Inferior parietal cortex (tissue), 1 donor: Measurements from ENCODE around the gene LRCH1.

ENCODE experiments used
- DNase-seq: peaks from one replicate; pipeline ENCODE4 v3.0.0-alpha.2; 2016; ENCODE audit errors: extremely low spot score

LRCH1 gene

DNA sequence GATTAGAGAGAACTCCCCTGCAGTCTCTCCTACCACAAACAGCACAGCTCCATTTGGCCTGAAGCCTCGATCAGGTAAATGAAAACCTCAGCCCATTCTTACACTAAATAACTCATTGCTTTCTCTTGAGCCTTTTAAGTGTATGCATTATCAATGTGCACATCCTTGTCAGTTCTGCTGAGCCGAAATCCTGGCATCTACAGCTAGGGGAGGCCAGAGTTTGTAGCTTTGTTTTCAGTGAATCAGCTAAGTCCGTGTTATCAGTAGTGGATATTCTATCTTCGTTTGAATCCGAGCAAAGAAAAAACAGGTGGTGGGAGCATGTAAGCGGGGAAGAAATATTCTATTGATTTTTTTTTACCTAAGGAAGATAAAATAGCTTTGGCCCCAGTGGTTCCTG lies 159.6 kb downstream of the LRCH1 start:
- no peak for DNase-seq

DNA sequence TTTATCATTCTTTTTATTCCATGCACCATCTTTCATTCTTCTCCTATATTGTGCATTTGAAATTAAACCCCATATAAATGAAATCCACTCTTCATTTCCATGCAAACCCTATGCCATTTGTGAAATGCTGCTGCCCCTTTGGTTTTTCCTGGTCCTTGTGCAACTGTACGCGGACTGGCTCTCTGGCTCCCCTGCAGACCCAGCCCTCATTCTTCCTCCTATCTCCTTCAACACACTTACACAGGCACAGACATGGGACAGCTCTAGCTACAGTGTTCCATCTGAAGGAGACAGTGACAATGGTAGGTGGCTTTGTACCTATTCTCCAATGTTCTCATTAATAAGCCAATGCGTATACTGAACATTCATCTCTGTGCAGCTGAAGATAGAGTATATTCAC lies 162.4 kb downstream of the LRCH1 start:
- no peak for DNase-seq

DNA sequence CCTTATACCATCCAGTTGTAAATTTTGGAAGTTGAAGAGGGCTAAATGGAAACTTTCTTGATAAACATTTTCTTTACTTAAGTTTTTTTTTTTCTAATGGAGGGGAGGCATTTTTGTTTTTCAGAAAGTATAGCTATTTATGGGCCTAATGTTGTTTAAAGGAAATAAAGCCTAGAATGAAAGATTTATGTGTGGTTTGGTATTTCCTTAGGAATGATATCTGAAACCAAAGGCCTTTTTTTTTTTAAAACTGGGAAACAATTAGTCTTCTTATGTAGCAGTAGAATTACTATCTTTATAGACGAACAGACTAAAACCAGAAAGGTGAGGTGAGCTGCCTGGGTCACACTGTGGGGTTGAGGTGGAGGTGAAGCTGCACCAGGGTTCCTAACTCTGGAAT lies 163.9 kb downstream of the LRCH1 start:
- no peak for DNase-seq

DNA sequence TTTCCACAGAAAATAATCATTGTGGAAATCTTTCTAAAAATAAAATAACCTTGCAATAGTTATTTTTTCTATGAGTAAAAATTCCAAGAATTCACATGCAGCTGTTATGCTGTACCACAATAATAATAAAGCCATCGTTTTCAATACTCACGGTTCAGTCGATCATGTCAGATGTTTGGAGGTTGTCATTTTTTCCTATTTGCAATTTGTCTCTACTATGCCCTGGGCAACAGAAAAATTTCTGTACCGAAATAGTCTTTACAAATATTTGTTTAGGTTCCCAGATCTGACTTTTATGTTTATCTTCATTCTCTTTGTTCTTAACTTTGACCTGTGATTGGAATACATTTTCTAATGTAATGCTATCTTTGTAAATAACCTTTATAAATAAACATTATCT lies 164.3 kb downstream of the LRCH1 start:
- DNase-seq: no peak

DNA sequence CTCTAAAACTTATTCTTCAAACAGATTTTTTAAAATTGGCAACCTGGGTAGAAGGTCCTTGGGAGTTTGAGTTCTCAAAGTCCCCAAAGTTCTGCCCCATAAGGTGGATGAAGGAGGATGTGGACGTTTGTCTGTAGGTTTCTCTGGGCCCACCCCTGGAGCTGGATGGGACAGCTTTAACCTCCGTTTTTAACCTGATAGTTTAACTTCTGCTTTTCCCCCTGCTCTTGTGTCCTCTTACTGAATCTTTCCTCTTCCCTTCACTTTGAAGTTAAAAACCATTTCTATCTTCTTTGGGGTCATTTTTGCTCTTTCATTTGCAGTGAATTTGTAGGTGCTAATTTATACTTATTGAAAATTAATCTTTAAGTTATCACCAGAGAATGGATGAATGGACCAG lies 164.9 kb downstream of the LRCH1 start:
- DNase-seq: no peak

DNA sequence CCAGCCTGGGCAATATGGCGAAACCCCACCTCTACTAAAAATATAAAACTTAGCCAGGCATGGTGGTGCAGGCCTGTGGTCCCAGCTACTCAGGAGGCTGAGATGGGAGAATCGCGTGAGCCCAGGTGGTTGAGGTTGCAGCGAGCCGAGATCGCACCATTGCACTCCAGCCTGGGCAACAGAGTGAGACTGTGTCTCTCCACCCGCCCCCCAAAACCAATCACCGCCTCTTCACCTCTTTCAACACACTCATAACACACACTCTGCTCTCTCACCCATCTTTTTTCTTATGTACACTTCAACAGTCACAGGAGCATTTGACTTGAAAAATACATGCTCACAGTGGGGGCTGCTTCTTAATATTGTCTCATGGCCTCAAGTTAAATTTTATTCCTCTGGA lies 167.2 kb downstream of the LRCH1 start:
- DNase-seq: no peak

DNA sequence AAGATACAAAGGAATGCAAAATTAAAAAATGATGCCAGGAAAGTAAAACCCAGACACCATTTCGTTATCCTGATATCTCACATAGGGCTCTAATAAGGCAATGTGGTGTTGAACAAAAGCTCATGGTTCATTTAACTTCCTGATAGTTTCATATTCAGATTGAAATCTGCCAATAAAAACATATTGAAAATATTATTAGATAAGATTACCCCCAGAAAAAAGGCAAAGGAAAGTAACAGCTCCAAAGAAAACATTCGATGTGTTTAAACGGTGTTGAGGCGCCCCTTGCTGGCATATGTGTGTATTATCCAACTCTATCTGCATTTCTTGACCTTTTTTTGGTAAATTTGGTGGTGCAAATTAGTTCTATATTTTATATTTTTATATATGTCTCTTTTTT lies 168.1 kb downstream of the LRCH1 start:
- peak; percentile 69 for DNase-seq

DNA sequence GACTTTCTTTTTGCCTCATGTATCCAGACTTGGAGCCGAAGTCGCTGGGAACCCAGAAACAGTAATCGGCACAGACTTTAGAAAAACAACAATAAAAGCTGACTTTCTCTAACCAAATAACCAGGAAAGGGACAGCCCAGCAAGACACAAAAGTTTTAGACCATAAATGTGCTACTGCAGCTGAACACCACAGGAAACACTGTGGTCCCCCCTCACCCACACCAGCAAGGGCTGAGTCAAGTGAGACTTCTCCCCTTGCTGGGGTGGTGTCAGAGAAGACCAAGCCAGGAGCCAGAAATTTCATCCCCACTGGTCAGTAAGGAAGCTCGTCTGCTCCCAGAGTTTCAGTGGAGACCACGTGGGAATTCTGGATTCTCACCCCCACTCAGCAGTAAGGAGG lies 173.4 kb downstream of the LRCH1 start:
- no peak for DNase-seq

DNA sequence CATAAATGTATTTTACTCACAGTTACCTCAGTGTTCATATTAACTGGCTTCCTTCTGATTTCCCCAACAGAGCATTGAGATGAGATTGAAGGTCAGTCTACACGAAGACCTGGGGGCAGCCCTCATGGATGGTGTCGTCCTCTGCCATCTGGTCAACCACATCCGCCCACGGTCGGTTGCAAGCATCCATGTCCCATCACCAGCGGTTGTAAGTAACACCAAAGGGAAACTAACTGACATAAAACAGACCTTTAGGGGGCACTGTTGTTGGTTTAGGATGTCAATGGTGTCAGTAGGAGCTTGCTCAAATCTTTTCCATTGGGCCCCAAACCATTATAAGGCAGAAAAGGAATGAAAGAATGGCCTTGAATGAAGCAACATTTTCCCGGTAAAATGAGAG lies 175.8 kb downstream of the LRCH1 start:
- DNase-seq: no peak

DNA sequence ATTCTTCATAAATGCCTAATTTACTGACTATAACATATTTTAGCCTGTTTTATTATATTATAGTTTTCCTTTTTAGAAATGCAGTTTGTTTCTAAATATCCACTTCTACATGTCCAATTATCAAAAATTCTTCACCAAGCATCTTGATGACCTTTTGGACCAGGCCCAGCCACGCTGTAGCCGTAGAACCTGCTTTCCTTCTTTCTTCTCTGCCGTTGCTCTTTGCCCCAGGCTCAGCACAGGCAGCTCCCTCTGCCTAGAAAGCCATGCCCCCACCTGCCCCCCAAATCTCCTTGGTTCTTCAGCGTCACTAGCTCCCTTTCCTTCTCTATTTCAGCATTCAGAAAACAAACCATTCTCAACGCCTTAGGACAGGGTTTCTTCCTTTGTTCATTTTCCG lies 178.6 kb downstream of the LRCH1 start:
- DNase-seq: no peak

DNA sequence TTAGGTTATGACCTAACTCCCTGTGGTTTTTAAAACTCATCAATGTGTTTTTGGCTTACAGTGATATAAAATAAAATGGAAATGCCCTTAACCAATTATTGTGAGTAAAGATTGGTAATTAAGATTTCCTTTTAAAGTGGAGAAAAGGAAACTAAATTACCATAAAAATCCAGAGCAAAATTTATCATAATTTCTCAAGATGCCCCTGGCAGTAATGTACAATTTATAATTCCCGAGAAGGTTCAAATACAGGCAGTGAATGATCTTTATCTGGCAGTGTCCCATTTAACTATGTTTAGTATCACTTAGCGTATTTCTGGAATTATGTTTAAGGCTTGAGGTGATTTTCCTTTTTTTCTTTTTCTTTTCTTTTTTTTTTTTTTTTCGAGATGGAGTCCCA lies 182.5 kb downstream of the LRCH1 start:
- no peak for DNase-seq

DNA sequence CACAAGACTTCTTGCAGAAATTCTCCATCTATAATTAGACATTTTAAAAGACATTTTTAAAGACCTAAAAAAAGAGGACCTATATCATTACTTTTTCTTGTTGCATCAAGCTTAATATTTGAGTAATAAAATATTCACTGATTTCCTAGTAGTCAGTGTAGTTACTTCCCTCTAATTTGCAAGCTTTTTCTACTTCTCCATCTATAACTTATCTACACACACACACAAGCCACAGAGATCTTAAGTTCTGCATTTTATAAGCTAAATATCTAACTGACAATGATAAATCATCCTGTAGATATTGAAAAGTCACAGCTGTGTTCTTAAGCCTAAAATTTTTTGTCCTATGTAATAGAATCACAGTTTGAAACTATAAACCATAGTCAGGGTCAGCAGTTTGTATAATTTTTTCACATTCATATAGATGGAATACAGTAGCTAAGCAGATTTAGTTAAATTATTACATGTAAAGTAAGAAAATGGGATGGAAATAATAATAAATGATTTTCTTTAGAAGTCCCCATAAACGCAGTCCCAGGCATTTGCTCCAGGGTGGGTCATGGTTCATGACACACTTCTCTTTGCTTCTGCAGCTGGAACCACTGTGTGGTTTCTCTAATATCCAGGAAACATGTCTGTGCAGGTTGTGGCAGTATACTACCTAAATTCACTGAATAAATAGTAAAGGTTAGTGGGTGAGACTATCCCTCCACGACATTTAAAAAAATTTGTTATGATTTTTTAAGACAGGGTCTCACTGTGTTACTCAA lies 183.8 kb downstream of the LRCH1 start:
- no peak for DNase-seq

DNA sequence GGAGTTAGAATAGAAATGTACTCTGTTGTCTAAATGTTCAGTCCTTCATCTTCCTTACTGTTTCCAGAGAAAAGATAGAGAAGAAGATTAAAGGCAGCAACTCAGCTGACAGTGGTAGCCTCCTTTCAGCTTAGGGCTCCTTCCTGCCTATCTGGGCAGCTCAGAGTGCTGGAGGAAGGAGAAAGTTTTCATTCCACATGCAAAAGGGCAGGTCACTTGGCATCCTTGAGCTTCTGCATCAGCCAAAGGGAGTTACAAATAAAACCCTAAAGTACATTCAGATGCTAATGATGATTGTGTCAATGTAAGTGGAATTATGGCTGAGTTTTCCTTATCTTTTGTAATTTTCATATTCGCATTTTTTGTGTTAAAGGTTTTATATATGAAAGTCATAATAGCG lies 185.1 kb downstream of the LRCH1 start:
- no peak for DNase-seq

DNA sequence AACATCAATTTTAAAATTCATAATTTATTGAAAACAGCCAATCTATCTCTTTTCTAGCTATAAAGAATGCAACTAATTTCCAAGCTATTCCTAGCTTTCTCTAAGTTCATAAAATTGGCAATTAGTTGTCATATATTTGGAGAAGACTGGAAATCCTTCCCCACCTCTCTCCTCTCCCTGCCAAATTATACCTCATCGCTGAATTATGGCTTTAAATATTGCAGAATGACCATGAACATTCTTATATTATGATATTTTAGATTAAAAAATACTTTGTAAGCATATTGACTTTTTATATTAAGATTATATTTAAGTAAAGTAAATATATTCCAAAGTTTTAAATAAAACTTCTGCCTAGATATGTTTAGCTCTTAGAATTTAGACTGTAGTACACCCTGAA lies 185.8 kb downstream of the LRCH1 start:
- DNase-seq: no peak

DNA sequence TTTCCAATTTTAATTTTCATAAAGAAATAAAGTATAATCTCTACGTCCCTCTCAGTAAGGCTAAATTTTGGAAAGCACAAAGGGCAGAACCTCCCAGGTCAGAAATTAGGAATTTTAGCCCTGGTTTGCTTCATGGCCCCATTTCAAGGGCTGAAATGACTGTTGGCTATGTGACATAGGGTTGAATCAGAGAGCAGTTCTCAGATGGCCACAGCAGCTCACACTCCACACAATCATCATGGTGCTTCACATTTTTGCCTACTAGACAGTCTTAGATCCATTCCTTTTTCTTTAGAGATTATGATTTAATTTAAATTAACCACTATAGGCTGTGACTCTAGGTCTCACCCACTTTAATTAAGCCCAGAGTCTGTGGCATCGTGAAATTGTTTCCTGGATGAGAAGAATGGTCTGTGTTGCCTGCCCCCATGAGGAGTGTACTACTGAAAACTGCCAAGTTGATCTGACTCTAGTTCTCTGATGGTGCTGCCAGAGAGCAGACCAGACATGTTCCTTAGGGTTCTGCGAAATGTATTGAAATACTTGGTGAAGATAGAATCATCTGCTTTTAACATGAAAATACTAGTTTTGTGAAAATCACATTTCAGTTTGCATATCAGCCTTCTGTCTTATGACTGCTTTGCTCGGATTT lies 186.6 kb downstream of the LRCH1 start:
- no peak for DNase-seq

DNA sequence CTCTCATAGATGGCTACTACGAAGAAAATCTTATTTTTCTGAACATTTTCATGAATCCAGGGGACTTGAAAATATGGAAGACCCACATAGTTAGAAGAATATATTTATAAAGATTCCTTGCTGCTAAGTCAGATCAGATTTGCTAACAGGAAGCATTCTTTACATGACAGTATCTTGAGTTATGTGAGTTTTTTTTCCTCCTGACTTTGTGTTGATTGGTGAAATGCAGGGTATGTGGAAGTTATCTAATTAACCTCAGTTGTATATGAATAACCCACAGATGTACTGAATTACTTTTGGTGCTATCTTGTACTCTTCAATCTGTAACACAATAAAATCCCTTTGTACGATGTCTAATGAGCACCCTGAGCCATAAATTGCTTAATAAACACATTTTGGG lies 190.2 kb downstream of the LRCH1 start:
- no peak for DNase-seq

DNA sequence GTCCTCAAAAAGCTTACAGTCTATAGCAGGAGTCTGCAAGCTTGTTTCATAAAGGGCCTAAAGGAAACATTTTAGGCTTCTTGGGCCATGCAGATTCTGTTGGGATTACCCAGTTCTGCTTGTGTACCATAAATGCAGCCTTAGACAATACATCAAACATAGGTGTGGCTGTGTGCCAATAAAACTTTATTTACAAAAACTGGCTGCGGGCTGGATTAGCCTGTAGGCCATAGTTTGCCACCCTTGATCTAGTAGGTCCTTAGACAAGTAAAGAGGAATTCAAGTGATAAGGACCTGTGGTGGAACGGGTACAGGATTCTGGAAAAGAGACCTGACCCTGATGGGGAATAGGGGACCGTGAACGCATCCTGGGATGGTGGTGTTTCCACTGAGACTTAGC lies 192.1 kb downstream of the LRCH1 start:
- DNase-seq: no peak

DNA sequence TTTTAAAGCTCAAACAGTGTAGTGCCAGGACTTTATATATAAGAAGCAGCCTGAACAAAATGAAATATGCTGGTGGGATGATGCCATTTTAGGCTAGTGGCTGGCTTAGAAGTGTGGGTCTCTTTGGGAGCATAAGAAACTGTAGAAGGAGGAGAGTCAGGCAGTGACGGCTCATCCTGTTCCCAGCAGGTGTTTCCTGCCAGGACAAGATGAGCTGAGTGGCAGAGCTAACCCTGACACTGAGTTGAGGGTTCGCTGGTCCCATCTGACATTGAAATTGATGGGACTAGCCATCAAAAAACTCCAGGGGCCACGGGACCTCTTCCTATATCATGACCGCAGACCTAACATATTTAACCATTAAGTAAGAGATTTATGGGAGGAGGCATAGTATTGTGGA lies 192.7 kb downstream of the LRCH1 start:
- DNase-seq: no peak

DNA sequence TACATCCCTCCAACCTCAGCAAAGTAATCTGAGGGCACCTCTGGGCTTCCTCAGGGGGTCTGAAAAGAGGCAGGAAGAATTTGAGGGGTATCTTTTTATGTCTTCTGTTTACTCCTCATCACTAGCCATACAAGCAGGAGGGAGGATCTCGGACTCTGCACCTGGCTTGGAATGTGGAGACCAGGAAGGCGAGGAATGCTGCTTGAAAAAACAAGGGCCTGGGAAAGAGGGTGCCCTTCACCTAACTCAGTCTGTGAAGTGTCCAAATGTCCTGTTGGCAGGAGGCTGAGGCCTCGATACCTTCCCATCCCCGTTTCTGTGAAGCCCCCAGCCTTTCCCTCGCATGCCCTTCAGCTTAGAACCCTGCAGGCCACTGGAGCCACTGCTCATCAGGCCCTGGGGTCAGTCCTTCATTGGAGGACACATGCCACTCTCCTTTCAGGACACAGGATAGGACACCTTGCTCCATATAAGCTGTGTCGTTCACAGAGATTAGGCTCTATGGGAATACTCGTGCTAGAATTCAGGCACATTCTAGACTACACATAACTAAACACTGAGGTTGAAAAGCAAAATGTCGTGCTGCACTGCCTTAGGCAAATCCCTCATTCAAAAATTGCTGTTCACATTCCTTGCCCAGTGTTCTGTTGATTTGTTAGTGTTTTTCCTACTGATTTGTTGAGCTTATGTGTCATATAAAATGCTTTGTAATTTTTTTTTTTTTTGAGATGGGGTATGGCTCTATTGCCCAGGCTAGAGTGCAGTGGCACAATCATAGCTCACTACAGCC lies 194.3 kb downstream of the LRCH1 start:
- no peak for DNase-seq

DNA sequence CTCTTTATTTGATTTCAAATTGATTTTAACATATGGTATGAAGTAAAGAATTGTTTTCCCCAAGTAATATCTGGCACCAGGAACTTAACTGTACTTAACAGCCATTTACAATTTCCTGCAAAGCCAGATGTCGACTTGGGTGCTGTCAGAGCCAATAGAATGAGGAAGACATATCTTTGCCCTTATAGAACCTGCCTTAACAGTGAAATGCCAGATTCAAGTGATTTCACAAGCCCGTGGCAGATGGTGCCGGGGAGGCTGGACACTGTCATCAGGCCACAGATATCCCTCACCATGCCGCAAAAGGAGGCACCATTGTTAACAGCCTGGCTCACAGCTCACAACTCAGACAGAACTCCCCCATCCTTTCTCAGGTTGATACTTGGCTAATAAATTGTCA lies 195.3 kb downstream of the LRCH1 start:
- no peak for DNase-seq

DNA sequence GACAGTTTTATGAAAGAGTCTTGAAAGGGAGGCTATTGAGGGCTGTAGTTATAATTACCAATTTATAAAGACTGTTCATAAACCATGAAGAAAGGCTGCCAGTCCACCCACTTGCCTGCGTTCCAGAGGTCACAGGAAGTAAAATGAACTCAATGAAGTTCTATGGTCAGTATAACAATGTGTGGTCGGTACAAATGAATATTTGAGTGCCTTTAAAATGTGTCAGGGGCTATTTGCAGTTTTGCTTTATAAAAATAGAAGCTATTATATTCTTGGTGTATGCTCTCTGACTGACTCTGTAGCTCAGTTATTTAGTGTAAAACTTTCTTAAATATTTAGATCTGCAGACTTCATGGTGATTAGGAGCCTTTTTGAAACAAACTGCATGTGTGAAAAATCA lies 197.0 kb downstream of the LRCH1 start:
- DNase-seq: no peak

DNA sequence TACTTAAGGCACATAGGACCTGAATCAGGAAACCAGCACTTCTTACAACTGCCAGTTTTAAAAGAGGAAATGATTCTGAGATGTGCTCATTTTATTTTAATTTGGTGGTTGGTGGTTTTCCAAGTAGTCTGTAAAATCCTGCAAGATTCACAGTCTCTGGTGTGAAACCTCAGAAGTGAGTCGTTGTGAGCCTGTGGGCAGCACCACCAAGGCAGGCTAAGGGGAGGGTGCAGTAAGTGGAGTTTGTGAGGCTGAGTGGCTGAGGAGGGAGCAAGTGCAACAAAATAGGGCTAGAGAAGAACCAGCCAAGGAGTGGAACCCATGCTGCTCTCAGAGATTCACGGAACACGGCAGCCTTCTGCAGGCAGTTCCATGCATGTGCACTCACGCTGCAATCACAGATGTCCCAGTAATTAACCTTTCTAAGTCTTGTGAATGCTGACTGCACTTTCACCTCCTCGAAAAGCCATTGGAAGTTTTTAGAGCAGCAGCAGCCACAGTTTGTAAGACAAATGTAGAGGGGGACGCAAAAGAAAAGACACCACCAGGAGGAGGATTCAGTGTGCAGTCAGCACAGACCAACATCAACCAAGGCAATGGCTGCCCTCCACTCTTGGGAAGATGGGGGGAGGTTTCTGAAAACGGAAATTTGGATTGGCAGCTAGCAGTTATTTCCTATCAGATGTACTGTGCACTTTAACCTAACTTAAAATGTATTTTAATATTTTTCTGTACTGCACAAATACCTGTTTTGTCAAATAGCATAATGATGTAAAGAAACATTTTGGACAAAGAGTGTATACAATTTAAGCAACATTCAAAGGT lies 199.1 kb downstream of the LRCH1 start:
- DNase-seq: peak; percentile 21
